ENCODE results near the gene CSPG4. TPM values are rescaled to one million over a fixed set of nuclear protein-coding genes. Genes with fewer than 3 reads are reported as not detected.

Gene CSPG4
- total and polyA plus RNA-seq, 9 of the 15 experiments (the other 6 are each of a cell fraction or from before 2014, with no cell fraction given) = under 0.01 to 0.07 (median 0.04) TPM; not detected in 5

GRCh38 chr15:75650908-75651809, 61.5 kb downstream of the CSPG4 start:
- Histone ChIP-seq H3K79me2 (ENCODE audit: control insufficient read depth, insufficient read depth, low read length) (peaks cover 76% of the 10 kb centered on the region), H3K27me3 (ENCODE audit: control insufficient read depth in 2 of 2, insufficient read depth in 2 of 2, low read length in 2 of 2) (no peaks in the 10 kb centered on the region), H3K9me1 (ENCODE audit: control insufficient read depth, insufficient read depth, low read length) (no peaks in the 10 kb centered on the region), H4K20me1 (replicated peaks; ENCODE audit: control insufficient read depth, insufficient read depth, low read length) (0 out of 2 replicates have a peak, but pooled peaks cover under 1% of the 10 kb centered on the region), H2AFZ (ENCODE audit: low read depth, low read length) (peak overlapping the region; percentile 55; the same call in 1 of the 2 replicates), H3K36me3 (ENCODE audit: control insufficient read depth, insufficient read depth, low read length) (peaks cover 20% of the 10 kb centered on the region; the same call in 2 of the 3 replicates), H3K4me1 (replicated peaks in 1 of 2; ENCODE audit: control insufficient read depth in 2 of 2, insufficient read depth in 2 of 2, low read length in 2 of 2) (peaks cover 49 to 68% of the 10 kb centered on the region in 2 experiments), H3K4me3 (peak overlapping the region; percentile 30), H3K9me3 (replicated peaks; ENCODE audit: control insufficient read depth, insufficient read depth, low read depth, low read length) (no peaks in the 10 kb centered on the region), H3K27ac (ENCODE audit: extremely low read depth, low read depth, low read length) (peak overlapping the region; percentile 79), H3K9ac (ENCODE audit: insufficient read depth in 1 of 2, low read depth in 2 of 2, low read length in 2 of 2) (peak overlapping the region; percentile 60 to 97), H3K4me2 (ENCODE audit: insufficient read depth, low read length) (peak overlapping the region; percentile 96)
- no TSS peak for BruUV-seq (replicated peaks)
- ATAC-seq = peak; percentile 70
- DNase-seq (ENCODE audit: extremely low read depth in 1 of 4, low spot score in 3 of 4) = peak; percentile 79 to 89 (median 84)
- peak; percentile 97 for FAIRE-seq
- 2% methylated on average over 8 of the region's 9 CpGs for WGBS (ENCODE audit: insufficient coverage, low coverage, missing lambda C conversion rate)
- ChIA-PET POLR2A (interaction anchor here (0.6 to 4.3 kb wide), 8 partner anchors 10 to 693 kb away, joined by 3 to 20 read pairs (median 4); partner anchors contain the start of genes IMP3 and SNUPN), CTCF (ENCODE audit: low intra/inter-chr PET ratio) (no interaction called here)
- in situ Hi-C loops (cut with MboI) = no loop called here
- intact Hi-C loops (cut with micrococcal nuclease) = no loop called here
- TF ChIP-seq SIX5 (IDR thresholded peaks at IDR 0.05; ENCODE audit: borderline replicate concordance in 1 of 2, insufficient read depth in 1 of 2, low read depth in 1 of 2, low read length in 2 of 2) = no peak
- TF ChIP-seq HES1 (IDR thresholded peaks at IDR 0.05; ENCODE audit: low read depth) = no peak
- 0 out of 2 replicates have a peak, but pooled peaks have one; percentile 48 for TF ChIP-seq ZNF311 (CRISPR knock-in tag; IDR thresholded peaks at IDR 0.05)
- TF ChIP-seq ZBTB11 (CRISPR knock-in tag; IDR thresholded peaks at IDR 0.05) = peak in 1 of 3 experiments; percentile 35; a peak in 1 of 6 replicates
- peak; percentile 54; the same call in 1 of the 2 replicates for TF ChIP-seq ZBTB17 (CRISPR knock-in tag; IDR thresholded peaks at IDR 0.05)
- TF ChIP-seq SAFB2 (IDR thresholded peaks at IDR 0.05; ENCODE audit: borderline replicate concordance, low read depth, low read length, severe bottlenecking) = no peak
- 0 out of 2 replicates have a peak, but pooled peaks have one; percentile 36 for TF ChIP-seq PTBP1 (IDR thresholded peaks at IDR 0.05; ENCODE audit: low read depth, low read length)
- TF ChIP-seq CREB1 (IDR thresholded peaks at IDR 0.05) = no peak
- TF ChIP-seq CREB1 (CRISPR knock-in tag; IDR thresholded peaks at IDR 0.05) = peak; percentile 44; the same call in 1 of the 2 replicates
- TF ChIP-seq MAZ (CRISPR knock-in tag; conservative IDR thresholded peaks at IDR 0.05 in 1 of 2, IDR thresholded peaks at IDR 0.05 in 1 of 2) = peak; percentile 64 to 88; a peak in 3 of 4 replicates
- no peak for TF ChIP-seq TAF7 (tag; IDR thresholded peaks at IDR 0.05)
- no peak for TF ChIP-seq ZNF445 (CRISPR knock-in tag; IDR thresholded peaks at IDR 0.05; ENCODE audit: low read depth)
- TF ChIP-seq SLC30A9 (CRISPR knock-in tag; IDR thresholded peaks at IDR 0.05) = no peak
- TF ChIP-seq CBX2 (IDR thresholded peaks at IDR 0.05; ENCODE audit: insufficient read depth, low read length, poor library complexity, severe bottlenecking) = no peak
